T-cell (primary cell): ENCODE results near the gene ERGIC1. TPM values are rescaled to one million over a fixed set of nuclear protein-coding genes. Genes with fewer than 3 reads are reported as not detected.
A peak's percentile ranks its signal among the peaks of the same experiment; 100 is the strongest.

Experiments
- ATAC-seq, 4 experiments: fragments of 200-7000 bp in 3 of 4; fragments of 150-1000 bp in 1 of 4; cut with Tn5 transposase; replicated peaks in 1 of 4; 1 replicate in 3 of 4; 2 replicates in 1 of 4; pipeline ENCODE4 v1.10.0; 2021; ENCODE audit warnings: moderate library complexity in 3 of 4, mild to moderate bottlenecking in 2 of 4, moderate number of reproducible peaks in 1 of 4
- CTCF ChIA-PET, 2 donors: fragments of 300-600 bp; sonication (Branson Sonifier 250); formaldehyde crosslinking; loops; one replicate each; lab custom pipeline; 2022; ENCODE audit warnings: antibody characterized with exemption in 2 of 2; lab: Charles Lee
- POLR2A ChIA-PET, 2 donors: fragments of 300-600 bp; sonication (Branson Sonifier 250); formaldehyde crosslinking; loops; one replicate each; lab custom pipeline; 2022; ENCODE audit warnings: antibody characterized with exemption in 2 of 2; lab: Charles Lee
- DNase-seq, 35 experiments: peaks; one replicate each; pipeline versions ENCODE4 v3.0.0 to v3.0.0-alpha.2; 2013 to 2023
- H3K27ac ChIP-seq: one replicate; pipeline ENCODE4 v1.5.1; 2013; ENCODE audit warnings: low read length
- H3K27me3 ChIP-seq, 2 experiments: replicated peaks in 1 of 2; 1 replicate in 1 of 2; 2 replicates in 1 of 2; pipeline versions ENCODE4 v1.6.1 to v1.7.0; 2013; ENCODE audit warnings: low read length in 1 of 2, mixed read lengths in 1 of 2; ENCODE audit not compliant: control insufficient read depth in 2 of 2, insufficient read depth in 2 of 2; ENCODE audit errors: extremely low read depth in 1 of 2
- H3K36me3 ChIP-seq, 2 donors: 1 replicate in 1 of 2; 2 replicates in 1 of 2; pipeline versions ENCODE4 v1.6.1 to v1.7.0; 2013; ENCODE audit warnings: low read length in 1 of 2; ENCODE audit not compliant: control insufficient read depth in 2 of 2, insufficient read depth in 1 of 2; ENCODE audit errors: extremely low read depth in 1 of 2
- H3K4me1 ChIP-seq, 2 experiments: 1 replicate in 1 of 2; 2 replicates in 1 of 2; pipeline versions ENCODE4 v1.6.1 to v1.7.0; 2013; ENCODE audit warnings: low read length in 2 of 2, mixed read lengths in 1 of 2; ENCODE audit not compliant: insufficient read depth in 2 of 2, control insufficient read depth in 1 of 2; ENCODE audit errors: extremely low read depth in 1 of 2
- H3K4me3 ChIP-seq, 2 donors: 1 replicate in 1 of 2; 2 replicates in 1 of 2; pipeline versions ENCODE4 v1.5.1 to v1.7.0; 2013; ENCODE audit warnings: mild to moderate bottlenecking in 2 of 2, low read length in 1 of 2, moderate library complexity in 1 of 2; ENCODE audit not compliant: control insufficient read depth in 1 of 2; ENCODE audit errors: extremely low read depth in 1 of 2
- H3K9me3 ChIP-seq: 2 replicates; pipeline ENCODE4 v1.7.0; 2013
- H3K27ac Mint-ChIP-seq, 2 donors: one replicate each; pipeline ENCODE4 v1.8.0; 2020 to 2021; ENCODE audit warnings: mild to moderate bottlenecking in 2 of 2, mixed read lengths in 2 of 2
- H3K27me3 Mint-ChIP-seq, 2 donors: one replicate each; pipeline ENCODE4 v1.8.0; 2021 to 2022; ENCODE audit warnings: mixed read lengths in 2 of 2
- H3K36me3 Mint-ChIP-seq: one replicate; pipeline ENCODE4 v1.8.0; 2021; ENCODE audit warnings: mixed read lengths
- H3K4me1 Mint-ChIP-seq, 3 donors: one replicate each; pipeline ENCODE4 v1.8.0; 2020 to 2022; ENCODE audit warnings: mixed read lengths in 3 of 3, mild to moderate bottlenecking in 1 of 3
- H3K4me3 Mint-ChIP-seq, 3 donors: one replicate each; pipeline ENCODE4 v1.8.0; 2020 to 2022; ENCODE audit warnings: mild to moderate bottlenecking in 3 of 3, mixed read lengths in 3 of 3, moderate library complexity in 3 of 3
- H3K9me3 Mint-ChIP-seq, 3 donors: one replicate each; pipeline ENCODE4 v1.8.0; 2020 to 2022; ENCODE audit warnings: mixed read lengths in 3 of 3
- WGBS: methylation state at CpG from one replicate; pipeline ENCODE4 v1.1.5; 2013; ENCODE audit warnings: missing lambda C conversion rate; ENCODE audit not compliant: insufficient coverage; 5-methylcytosine and 5-hydroxymethylcytosine counted together
- total RNA-seq, 35 experiments: library from RNA in 6 of 35; stranded (reverse) in 6 of 35; fragments of 120-200 nt in 1 of 35; gene quantifications; one replicate each; pipeline versions ENCODE4 v1.2.1 to v1.2.4 and lab custom pipeline; 2013 to 2026

ERGIC1 gene
- total RNA-seq, 5 donors from 2014 or later (not counting 1 experiment from before 2014, with no cell fraction given), result 45.5 to 67.7 (median 46.8) TPM

- peak; percentile 72 to 84 (median 74) for ATAC-seq
- Mint-ChIP-seq H3K9me3 (no peaks in the 10 kb centered on the region), H3K27me3 (no peaks in the 10 kb centered on the region), H3K27ac (peak overlapping the region; percentile 83 to 87), H3K36me3 (peaks cover 36% of the 10 kb centered on the region), H3K4me1 (peaks cover 14 to 19% (median 17%) of the 10 kb centered on the region in 3 donors), H3K4me3 (peak overlapping the region; percentile 51 to 69 (median 66))
- no peak overlapping the region for H3K4me3 ChIP-seq
- peak; percentile 9 to 85 (median 53) for DNase-seq
- H3K27ac ChIP-seq, result peak overlapping the region; percentile 61
- H3K36me3 ChIP-seq, result peaks cover 18 to 49% of the 10 kb centered on the region in 2 donors
- 51% methylated on average over 23 of the region's 28 CpGs for WGBS
- H3K9me3 ChIP-seq, result no peaks in the 10 kb centered on the region
- no peaks in the 10 kb centered on the region for H3K27me3 ChIP-seq
- ChIA-PET CTCF (no interaction called here), POLR2A (no interaction called here)
- H3K4me1 ChIP-seq, result peaks cover 0 to 22% of the 10 kb centered on the region in 2 experiments
These were observed 84.6 kb downstream of the ERGIC1 start for GRCh38 chr5:172918421-172919371.

- Histone ChIP-seq H3K27ac (peak overlapping the region; percentile 61), H3K36me3 (peaks cover 16 to 50% of the 10 kb centered on the region in 2 donors)
- POLR2A ChIA-PET, result no interaction called here
These were observed 85.7 kb downstream of the ERGIC1 start for GRCh38 chr5:172919525-172920446.

GRCh38 chr5:172920447-172920849, 86.4 kb downstream of the ERGIC1 start:
- no peak overlapping the region for H3K27ac ChIP-seq
- no peaks in the 10 kb centered on the region for H3K9me3 Mint-ChIP-seq
- peaks cover 14 to 19% (median 17%) of the 10 kb centered on the region in 3 donors for H3K4me1 Mint-ChIP-seq
- H3K27me3 Mint-ChIP-seq, result no peaks in the 10 kb centered on the region
- 100% methylated on average over 8 of the region's 13 CpGs for WGBS
- H3K4me3 ChIP-seq, result no peak overlapping the region
- no peaks in the 10 kb centered on the region for H3K9me3 ChIP-seq
- H3K4me3 Mint-ChIP-seq, result no peak overlapping the region
- POLR2A ChIA-PET, result no interaction called here
- H3K27ac Mint-ChIP-seq, result no peak overlapping the region
- ATAC-seq (no peak), DNase-seq (no peak)
- CTCF ChIA-PET, result no interaction called here
- peaks cover 16 to 46% of the 10 kb centered on the region in 2 donors for H3K36me3 ChIP-seq
- peaks cover 36% of the 10 kb centered on the region for H3K36me3 Mint-ChIP-seq
- H3K27me3 ChIP-seq, result no peaks in the 10 kb centered on the region
- H3K4me1 ChIP-seq, result peaks cover 0 to 22% of the 10 kb centered on the region in 2 experiments

More at GRCh38 chr5:172919525-172920446, 85.7 kb downstream of the ERGIC1 start:
- CTCF ChIA-PET, result no interaction called here
- no peak for DNase-seq
- Histone ChIP-seq H3K4me3 (no peak overlapping the region), H3K4me1 (peaks cover 0 to 22% of the 10 kb centered on the region in 2 experiments), H3K9me3 (no peaks in the 10 kb centered on the region), H3K27me3 (no peaks in the 10 kb centered on the region)
- no peaks in the 10 kb centered on the region for H3K9me3 Mint-ChIP-seq
- WGBS, result 92% methylated on average over 9 of the region's 16 CpGs
- H3K4me1 Mint-ChIP-seq, result peaks cover 14 to 19% (median 17%) of the 10 kb centered on the region in 3 donors
- no peaks in the 10 kb centered on the region for H3K27me3 Mint-ChIP-seq
- ATAC-seq, result no peak
- peak overlapping the region in 1 of 2 donors; percentile 87 for H3K27ac Mint-ChIP-seq
- H3K36me3 Mint-ChIP-seq, result peaks cover 35% of the 10 kb centered on the region
- H3K4me3 Mint-ChIP-seq, result no peak overlapping the region

- DNase-seq (no peak), ATAC-seq (no peak)
- H3K4me3 ChIP-seq, result no peak overlapping the region
- Mint-ChIP-seq H3K36me3 (peaks cover 33% of the 10 kb centered on the region), H3K27ac (peak overlapping the region in 1 of 2 donors; percentile 52), H3K4me3 (no peak overlapping the region), H3K27me3 (no peaks in the 10 kb centered on the region), H3K4me1 (peaks cover 14 to 19% (median 17%) of the 10 kb centered on the region in 3 donors), H3K9me3 (no peaks in the 10 kb centered on the region)
- WGBS, result 95% methylated on average over 9 of the region's 12 CpGs
- POLR2A ChIA-PET, result no interaction called here
- CTCF ChIA-PET, result no interaction called here
- H3K36me3 ChIP-seq, result peaks cover 16 to 46% of the 10 kb centered on the region in 2 donors
- H3K9me3 ChIP-seq, result no peaks in the 10 kb centered on the region
- H3K27ac ChIP-seq, result no peak overlapping the region
- H3K27me3 ChIP-seq, result no peaks in the 10 kb centered on the region
- peaks cover 0 to 22% of the 10 kb centered on the region in 2 experiments for H3K4me1 ChIP-seq
These were observed 86.9 kb downstream of the ERGIC1 start for GRCh38 chr5:172920995-172921394.

GRCh38 chr5:172921906-172922305, 87.9 kb downstream of the ERGIC1 start:
- DNase-seq, result no peak
- H3K9me3 Mint-ChIP-seq, result no peaks in the 10 kb centered on the region
- peaks cover 14 to 18% (median 15%) of the 10 kb centered on the region in 3 donors for H3K4me1 Mint-ChIP-seq
- no peak for ATAC-seq
- no peaks in the 10 kb centered on the region for H3K27me3 ChIP-seq
- CTCF ChIA-PET, result no interaction called here
- H3K27me3 Mint-ChIP-seq, result no peaks in the 10 kb centered on the region
- H3K4me3 Mint-ChIP-seq, result no peak overlapping the region
- H3K9me3 ChIP-seq, result no peaks in the 10 kb centered on the region
- H3K27ac Mint-ChIP-seq, result no peak overlapping the region
- no peak overlapping the region for H3K27ac ChIP-seq
- whole genome bisulfite sequencing, result 95% methylated on average over 5 of the region's 7 CpGs
- peaks cover 18 to 48% of the 10 kb centered on the region in 2 donors for H3K36me3 ChIP-seq
- H3K4me1 ChIP-seq, result peaks cover 0 to 22% of the 10 kb centered on the region in 2 experiments
- H3K36me3 Mint-ChIP-seq, result peaks cover 31% of the 10 kb centered on the region
- no peak overlapping the region for H3K4me3 ChIP-seq
- POLR2A ChIA-PET, result no interaction called here

- H3K27ac Mint-ChIP-seq, result no peak overlapping the region
These were observed 89.5 kb downstream of the ERGIC1 start for GRCh38 chr5:172923539-172923938.

More at GRCh38 chr5:172923539-172923938, 89.5 kb downstream of the ERGIC1 start:
- H3K4me3 ChIP-seq, result no peak overlapping the region
- WGBS, result 93% methylated on average over 3 of the region's 5 CpGs
- H3K4me1 ChIP-seq, result peaks cover 0 to 15% of the 10 kb centered on the region in 2 experiments
- Mint-ChIP-seq H3K4me3 (no peak overlapping the region), H3K9me3 (no peaks in the 10 kb centered on the region), H3K4me1 (peaks cover 5 to 7% (median 7%) of the 10 kb centered on the region in 3 donors), H3K27me3 (no peaks in the 10 kb centered on the region), H3K36me3 (peaks cover 30% of the 10 kb centered on the region)
- DNase-seq, result no peak
- CTCF ChIA-PET, result no interaction called here
- H3K27me3 ChIP-seq, result no peaks in the 10 kb centered on the region
- H3K27ac ChIP-seq, result no peak overlapping the region
- POLR2A ChIA-PET, result no interaction called here
- ATAC-seq, result no peak
- peaks cover 24 to 52% of the 10 kb centered on the region in 2 donors for H3K36me3 ChIP-seq
- no peaks in the 10 kb centered on the region for H3K9me3 ChIP-seq
